Measurements from ENCODE around the gene ZNHIT2. TPM values are rescaled to one million over a fixed set of nuclear protein-coding genes. Genes with fewer than 3 reads are reported as not detected.
A peak's percentile ranks its signal among the peaks of the same experiment; 100 is the strongest.

The ZNHIT2 gene
- total RNA-seq, 2 donors from 2014 or later: 6.3 to 10.0 TPM

DNA sequence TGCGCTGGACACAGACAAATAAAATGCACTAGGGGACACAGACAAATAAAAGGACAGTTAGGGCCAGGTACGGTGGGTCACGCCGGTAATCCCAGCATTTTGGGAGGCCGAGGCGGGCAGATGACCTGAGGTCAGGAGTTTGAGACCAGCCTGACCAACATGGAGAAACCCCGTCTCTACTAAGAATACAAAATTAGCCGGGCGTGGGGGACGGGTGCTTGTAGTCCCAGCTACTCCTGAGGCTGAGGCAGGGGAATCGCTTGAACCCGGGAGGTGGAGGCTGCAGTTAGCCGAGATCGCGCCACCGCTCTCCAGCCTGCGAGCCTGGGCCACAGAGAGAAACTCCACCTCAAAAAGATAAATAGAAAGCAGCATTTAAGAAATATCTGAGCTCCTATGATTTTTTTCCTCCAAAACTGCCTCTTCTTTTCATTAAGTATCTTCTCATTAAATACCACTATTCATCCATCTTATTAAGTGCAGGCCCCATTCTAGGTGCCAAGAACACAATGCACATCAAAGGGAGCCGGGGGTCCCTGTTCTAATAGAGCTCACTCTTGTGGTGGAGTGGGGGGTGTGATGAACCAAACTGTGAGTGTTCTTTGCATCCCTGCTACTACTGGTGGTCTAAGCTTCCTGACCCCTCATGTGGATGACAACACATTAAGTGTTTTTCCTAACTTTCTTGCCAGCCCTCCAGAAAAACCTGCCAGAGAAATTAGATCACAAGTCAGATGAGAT is 766 bp upstream of the ZNHIT2 start:
- ATAC-seq (replicated peaks): no peak
- H3K27me3 Mint-ChIP-seq: no peaks in the 10 kb centered on the region
- peaks cover 27% of the 10 kb centered on the region for H3K4me1 Mint-ChIP-seq
- H3K9me3 Mint-ChIP-seq: no peaks in the 10 kb centered on the region
- H3K36me3 Mint-ChIP-seq (ENCODE audit: low read depth): peaks cover 59% of the 10 kb centered on the region
- peak overlapping the region; percentile 88 for H3K27ac Mint-ChIP-seq
- peak overlapping the region; percentile 80 for H3K4me3 Mint-ChIP-seq

DNA sequence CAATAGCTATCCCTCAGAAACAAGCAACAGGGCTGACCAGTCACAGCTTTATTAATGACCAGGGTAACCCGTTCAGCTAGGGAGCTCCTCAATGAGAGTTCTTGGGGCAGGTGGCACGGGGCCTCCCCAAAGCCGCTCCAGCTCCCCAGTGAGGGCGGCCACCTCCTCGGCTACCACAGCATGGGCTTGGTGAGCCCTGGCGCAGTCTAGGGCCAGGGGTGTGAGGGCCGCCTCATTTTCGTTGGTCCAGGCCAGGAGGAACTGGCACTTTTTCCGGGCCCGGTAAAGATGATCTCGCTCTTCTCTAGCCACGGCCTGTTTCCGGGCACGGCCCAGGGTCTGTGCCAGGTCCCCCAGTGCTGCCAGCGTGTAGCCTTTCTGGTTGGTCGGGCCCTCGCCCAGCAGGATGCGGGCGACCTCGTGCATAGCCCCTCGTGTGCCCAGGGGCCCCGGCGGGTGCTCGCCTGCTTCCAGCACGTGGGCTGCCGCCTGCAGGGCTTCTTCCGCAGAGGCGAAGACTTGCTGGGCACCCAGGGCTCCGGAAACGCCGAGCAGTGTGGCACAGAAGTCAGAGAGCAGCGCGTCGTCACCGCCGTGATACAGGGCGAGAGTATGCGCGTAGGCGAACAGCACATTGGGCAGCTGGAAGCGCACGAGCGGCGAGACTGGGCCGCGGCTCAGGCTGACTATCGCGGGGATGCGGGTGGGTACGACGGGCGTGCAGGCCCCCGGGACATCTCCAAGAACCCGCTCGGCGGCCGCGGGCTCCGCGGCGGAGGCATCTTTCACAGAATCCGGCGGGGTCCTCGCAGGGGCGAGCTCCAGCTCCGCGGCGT is 913 bp downstream of the ZNHIT2 start:
- H3K4me1 Mint-ChIP-seq: peaks cover 23% of the 10 kb centered on the region
- H3K9me3 Mint-ChIP-seq: no peaks in the 10 kb centered on the region
- peaks cover 50% of the 10 kb centered on the region for H3K36me3 Mint-ChIP-seq (ENCODE audit: low read depth)
- peak; percentile 22 for ATAC-seq (replicated peaks)
- peak overlapping the region; percentile 80 for H3K4me3 Mint-ChIP-seq
- H3K27ac Mint-ChIP-seq: peak overlapping the region; percentile 72
- H3K27me3 Mint-ChIP-seq: no peaks in the 10 kb centered on the region

DNA sequence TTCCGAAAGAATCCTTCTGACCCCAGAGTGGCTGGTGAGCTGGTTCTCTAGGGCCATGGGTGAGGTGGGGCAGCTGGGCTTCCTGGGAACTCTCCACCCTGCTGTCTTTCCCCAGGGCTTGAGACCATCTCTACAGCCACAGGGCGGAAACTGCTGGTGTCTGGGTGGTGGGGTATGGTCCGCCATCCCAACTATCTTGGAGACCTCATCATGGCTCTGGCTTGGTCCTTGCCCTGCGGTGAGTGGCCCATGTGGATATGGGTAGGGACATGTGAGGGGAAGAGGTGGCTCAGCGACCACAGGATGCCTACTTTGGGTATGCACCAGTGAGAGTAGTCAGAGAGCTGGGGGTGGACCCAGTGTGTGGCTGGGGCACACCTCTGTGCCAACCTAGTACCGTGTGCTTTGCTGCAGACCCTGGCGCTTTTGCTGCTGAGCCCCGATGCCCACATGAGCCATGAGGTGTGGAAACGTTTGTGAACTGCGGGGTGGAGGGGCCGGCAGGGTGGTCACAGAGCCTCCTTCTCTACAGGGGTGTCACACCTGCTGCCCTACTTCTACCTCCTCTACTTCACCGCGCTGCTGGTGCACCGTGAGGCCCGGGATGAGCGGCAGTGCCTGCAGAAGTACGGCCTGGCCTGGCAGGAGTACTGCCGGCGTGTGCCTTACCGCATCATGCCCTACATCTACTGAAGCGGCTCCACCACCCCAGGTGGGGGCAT is 2.0 kb downstream of the ZNHIT2 start:
- H3K36me3 Mint-ChIP-seq (ENCODE audit: low read depth): peaks cover 39% of the 10 kb centered on the region
- peaks cover 17% of the 10 kb centered on the region for H3K4me1 Mint-ChIP-seq
- H3K4me3 Mint-ChIP-seq: peak overlapping the region; percentile 80
- H3K27me3 Mint-ChIP-seq: no peaks in the 10 kb centered on the region
- no peak for ATAC-seq (replicated peaks)
- H3K9me3 Mint-ChIP-seq: no peaks in the 10 kb centered on the region
- peak overlapping the region; percentile 25 for H3K27ac Mint-ChIP-seq

DNA sequence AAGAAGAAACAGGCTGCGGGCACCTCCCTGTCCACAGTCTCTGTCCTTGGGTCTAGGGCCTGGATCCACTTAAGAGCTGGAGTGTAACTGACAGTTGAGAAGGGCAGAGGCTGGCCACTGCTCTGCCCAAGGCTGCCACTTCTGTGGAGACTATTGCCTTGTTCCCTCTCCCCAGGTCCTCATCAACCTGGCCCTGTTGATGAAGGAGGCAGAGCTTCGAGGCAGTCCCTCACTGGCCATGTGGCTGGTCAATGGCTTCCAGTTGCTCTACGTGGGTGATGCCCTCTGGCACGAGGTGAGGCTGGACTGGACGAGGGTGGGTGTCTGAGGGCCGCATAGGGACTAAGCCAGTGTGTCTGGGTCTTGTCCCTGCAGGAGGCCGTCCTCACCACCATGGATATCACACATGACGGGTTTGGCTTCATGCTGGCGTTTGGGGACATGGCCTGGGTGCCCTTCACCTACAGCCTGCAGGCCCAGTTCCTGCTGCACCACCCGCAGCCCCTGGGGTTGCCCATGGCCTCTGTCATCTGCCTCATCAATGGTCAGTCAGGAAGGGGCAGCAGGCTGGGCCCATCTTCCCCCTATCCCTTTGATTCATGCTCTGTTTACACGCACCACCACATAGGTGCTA is 2.8 kb downstream of the ZNHIT2 start:
- H3K27me3 Mint-ChIP-seq: no peaks in the 10 kb centered on the region
- peaks cover 35% of the 10 kb centered on the region for H3K36me3 Mint-ChIP-seq (ENCODE audit: low read depth)
- no peaks in the 10 kb centered on the region for H3K9me3 Mint-ChIP-seq
- H3K4me3 Mint-ChIP-seq: peak overlapping the region; percentile 95
- H3K27ac Mint-ChIP-seq: peak overlapping the region; percentile 86
- H3K4me1 Mint-ChIP-seq: peaks cover 13% of the 10 kb centered on the region
- no peak for ATAC-seq (replicated peaks)

DNA sequence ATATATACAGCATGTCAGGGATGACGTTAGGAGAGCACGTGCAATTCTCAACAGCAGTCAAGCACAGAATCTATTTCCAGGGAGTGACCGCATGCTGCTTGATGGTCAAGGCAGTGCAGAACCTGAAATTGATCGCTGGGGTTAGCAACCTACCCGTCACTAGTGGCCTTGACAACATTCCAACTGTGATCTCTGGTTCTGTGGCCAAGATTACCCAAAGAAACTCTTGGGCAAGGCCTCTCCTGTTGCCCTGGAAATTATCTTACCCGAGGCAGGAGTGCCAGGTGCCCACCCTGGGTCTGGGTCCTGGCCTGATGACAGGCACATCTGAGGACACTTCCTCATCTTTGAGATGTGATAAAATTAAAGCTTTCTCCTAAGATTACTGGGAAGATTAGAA is 3.7 kb downstream of the ZNHIT2 start:
- H3K36me3 Mint-ChIP-seq (ENCODE audit: low read depth): peaks cover 27% of the 10 kb centered on the region
- H3K4me1 Mint-ChIP-seq: peaks cover 13% of the 10 kb centered on the region
- no peaks in the 10 kb centered on the region for H3K27me3 Mint-ChIP-seq
- H3K27ac Mint-ChIP-seq: peak overlapping the region; percentile 86
- peak overlapping the region; percentile 95 for H3K4me3 Mint-ChIP-seq
- ATAC-seq (replicated peaks): no peak
- H3K9me3 Mint-ChIP-seq: no peaks in the 10 kb centered on the region

DNA sequence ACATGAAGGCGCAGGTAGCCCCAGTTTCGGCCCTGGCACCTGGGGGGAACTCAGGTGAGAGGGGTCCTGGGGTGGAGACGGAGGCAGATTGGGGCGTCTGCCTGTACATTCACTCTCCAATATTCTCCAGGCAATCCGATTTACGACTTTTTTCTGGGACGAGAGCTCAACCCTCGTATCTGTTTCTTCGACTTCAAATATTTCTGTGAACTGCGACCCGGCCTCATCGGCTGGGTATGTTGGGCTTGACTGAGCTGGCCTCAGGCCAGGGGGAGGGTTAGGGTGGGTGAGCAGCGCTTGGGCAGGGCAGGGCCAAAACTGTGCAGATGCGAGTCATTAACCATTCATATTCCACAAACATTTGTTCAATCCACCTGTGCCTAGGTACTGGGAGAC is 4.1 kb downstream of the ZNHIT2 start:
- Mint-ChIP-seq H3K4me1 (peaks cover 10% of the 10 kb centered on the region), H3K27me3 (no peaks in the 10 kb centered on the region), H3K27ac (peak overlapping the region; percentile 86), H3K36me3 (ENCODE audit: low read depth) (peaks cover 22% of the 10 kb centered on the region), H3K4me3 (peak overlapping the region; percentile 95), H3K9me3 (no peaks in the 10 kb centered on the region)
- no peak for ATAC-seq (replicated peaks)

DNA sequence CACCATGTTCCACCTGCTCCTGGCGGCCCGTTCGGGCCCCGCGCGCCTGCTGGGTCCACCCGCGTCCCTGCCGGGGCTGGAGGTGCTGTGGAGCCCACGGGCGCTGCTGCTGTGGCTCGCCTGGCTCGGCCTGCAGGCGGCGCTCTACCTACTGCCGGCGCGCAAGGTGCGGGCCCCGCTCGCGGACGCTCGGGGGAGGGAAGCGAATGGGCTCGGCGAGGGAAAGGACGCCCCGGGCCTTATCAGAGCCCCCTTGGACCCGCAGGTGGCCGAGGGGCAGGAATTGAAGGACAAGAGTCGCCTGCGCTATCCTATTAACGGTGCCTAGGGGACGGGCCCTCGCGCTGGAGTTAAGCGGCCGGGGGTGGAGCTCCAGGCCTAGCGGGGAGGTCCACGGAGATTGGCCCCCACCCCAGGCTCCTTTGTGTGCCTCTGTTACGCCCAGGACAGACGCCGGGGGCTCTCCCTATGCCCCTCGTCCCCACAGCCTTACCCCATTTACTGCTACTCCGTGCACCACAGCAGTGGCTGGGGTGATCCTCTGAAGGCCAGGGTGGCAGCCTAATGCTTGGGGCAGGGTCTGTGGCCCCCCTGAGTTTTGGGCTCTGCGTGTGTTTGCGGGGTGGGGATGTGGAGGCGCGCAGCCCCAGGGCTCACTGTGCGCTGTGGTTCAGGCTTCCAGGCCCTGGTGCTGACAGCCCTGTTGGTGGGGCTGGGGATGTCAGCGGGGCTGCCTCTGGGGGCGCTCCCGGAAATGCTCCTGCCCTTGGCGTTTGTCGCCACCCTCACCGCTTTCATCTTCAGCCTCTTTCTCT is 4.7 kb downstream of the ZNHIT2 start:
- peaks cover 6% of the 10 kb centered on the region for H3K4me1 Mint-ChIP-seq
- ATAC-seq (replicated peaks): peak; percentile 55
- H3K36me3 Mint-ChIP-seq (ENCODE audit: low read depth): peaks cover 16% of the 10 kb centered on the region
- peak overlapping the region; percentile 86 for H3K27ac Mint-ChIP-seq
- no peaks in the 10 kb centered on the region for H3K9me3 Mint-ChIP-seq
- peak overlapping the region; percentile 95 for H3K4me3 Mint-ChIP-seq
- no peaks in the 10 kb centered on the region for H3K27me3 Mint-ChIP-seq

DNA sequence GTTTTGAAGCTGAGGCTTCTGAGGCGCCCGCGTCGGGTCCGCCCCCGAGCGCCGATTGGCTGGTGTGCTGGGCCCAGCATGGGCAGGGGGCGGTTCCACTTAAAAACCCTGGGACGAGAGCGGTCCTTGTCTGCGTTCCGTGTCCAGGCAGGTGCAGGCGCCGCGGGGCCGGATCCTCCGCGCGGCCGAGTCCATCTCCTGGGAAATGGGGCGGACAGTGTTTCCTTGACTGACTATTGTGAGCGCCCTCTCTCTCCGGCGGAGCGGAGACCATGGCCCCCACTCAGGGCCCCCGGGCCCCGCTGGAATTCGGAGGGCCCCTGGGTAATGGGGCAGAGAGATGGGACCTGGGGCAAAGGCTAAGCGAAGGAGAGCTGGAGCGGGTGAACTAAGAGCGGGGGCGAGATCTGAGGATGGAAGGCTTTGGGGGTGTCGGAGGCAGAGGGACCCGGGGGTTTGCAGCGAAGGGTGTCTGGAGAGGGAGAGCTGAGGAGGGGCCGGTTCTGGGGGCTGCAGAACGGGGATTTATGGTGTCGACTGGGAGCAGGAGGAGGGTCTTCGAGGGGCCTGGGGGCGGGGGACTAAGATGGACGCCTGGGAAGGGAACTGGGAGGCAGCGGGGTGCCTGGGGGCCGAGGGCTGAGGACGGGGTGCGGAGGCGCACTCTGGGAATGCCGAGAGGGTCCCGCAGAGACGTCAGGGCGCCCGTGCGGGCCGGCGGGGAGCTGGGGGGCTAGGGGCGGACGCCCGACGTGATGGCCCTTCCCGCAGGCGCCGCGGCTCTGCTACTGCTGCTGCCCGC is 5.6 kb downstream of the ZNHIT2 start, which contains the start of gene TM7SF2:
Gene TM7SF2, plus strand, starts transcription at position 129 of the 802 bp plus-strand sequence. Its CDS starts 144 bp downstream, at position 273.
- Mint-ChIP-seq H3K9me3 (no peaks in the 10 kb centered on the region), H3K27me3 (no peaks in the 10 kb centered on the region), H3K4me3 (peak within 1 kb of the TSS; percentile 95), H3K27ac (peak within 1 kb of the TSS; percentile 94), H3K4me1 (peaks cover 4% of the 10 kb centered on the region), H3K36me3 (ENCODE audit: low read depth) (peaks cover 11% of the 10 kb centered on the region)
- peak; percentile 89 for ATAC-seq (replicated peaks)

DNA sequence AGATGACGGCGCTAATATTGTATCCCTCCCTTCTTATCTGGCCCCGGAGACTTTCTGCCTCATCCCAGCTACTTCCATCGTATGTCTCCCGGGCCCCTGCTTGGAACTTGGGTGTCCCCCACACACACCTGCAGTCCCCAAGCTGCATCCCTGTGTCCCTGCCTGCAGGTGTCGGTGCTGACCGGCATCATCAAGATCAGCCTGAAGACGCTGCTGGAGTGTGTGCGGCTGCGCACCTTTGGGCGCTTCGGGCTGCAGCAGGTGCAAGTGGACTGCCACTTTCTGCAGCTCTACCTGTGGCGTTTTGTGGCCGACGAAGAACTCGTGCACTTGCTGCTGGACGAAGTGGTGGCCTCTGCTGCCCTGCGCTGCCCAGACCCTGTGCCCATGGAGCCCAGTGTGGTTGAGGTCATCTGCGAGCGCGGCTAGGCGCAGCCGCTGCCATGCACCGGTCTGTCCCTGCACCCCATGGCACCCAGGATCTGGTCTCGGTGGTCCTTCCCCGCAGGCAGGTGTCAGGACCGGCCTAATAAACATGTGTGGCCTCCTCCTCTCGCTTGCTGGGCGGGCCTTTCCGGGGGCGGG is 6.2 kb downstream of the ZNHIT2 start:
- Mint-ChIP-seq H3K9me3 (no peaks in the 10 kb centered on the region), H3K36me3 (ENCODE audit: low read depth) (peaks cover 10% of the 10 kb centered on the region), H3K4me1 (peaks cover 5% of the 10 kb centered on the region), H3K27me3 (no peaks in the 10 kb centered on the region), H3K4me3 (peak overlapping the region; percentile 95), H3K27ac (peak overlapping the region; percentile 94)
- no peak for ATAC-seq (replicated peaks)

DNA sequence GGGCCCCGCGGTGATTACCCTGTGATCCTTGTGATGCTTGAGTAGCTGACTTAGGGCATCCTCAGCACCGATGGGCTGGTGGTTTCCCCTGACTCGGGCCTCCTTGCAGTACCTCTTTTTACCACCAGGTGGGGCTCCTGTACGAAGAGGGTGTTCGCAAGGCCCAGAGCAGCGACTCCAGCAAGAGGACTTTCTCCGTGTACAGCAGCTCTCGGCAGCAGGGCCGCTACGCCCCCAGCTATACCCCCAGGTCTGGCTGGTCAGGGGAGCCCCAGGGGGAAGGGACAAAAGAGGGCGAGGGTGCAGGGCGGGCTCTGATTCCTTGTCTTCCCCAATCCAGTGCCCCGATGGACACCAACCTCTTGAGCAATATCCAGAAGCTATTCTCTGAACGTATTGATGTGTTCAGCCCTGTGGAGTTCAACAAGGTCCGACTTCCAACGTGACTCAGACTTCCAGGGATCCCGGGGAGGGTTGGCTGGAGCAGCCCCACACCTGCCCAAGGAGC is 7.1 kb downstream of the ZNHIT2 start:
- peaks cover 18% of the 10 kb centered on the region for H3K36me3 Mint-ChIP-seq (ENCODE audit: low read depth)
- no peaks in the 10 kb centered on the region for H3K27me3 Mint-ChIP-seq
- H3K4me3 Mint-ChIP-seq: peak overlapping the region; percentile 95
- peaks cover 8% of the 10 kb centered on the region for H3K4me1 Mint-ChIP-seq
- no peaks in the 10 kb centered on the region for H3K9me3 Mint-ChIP-seq
- peak overlapping the region; percentile 38 for H3K27ac Mint-ChIP-seq
- ATAC-seq (replicated peaks): peak; percentile 60

DNA sequence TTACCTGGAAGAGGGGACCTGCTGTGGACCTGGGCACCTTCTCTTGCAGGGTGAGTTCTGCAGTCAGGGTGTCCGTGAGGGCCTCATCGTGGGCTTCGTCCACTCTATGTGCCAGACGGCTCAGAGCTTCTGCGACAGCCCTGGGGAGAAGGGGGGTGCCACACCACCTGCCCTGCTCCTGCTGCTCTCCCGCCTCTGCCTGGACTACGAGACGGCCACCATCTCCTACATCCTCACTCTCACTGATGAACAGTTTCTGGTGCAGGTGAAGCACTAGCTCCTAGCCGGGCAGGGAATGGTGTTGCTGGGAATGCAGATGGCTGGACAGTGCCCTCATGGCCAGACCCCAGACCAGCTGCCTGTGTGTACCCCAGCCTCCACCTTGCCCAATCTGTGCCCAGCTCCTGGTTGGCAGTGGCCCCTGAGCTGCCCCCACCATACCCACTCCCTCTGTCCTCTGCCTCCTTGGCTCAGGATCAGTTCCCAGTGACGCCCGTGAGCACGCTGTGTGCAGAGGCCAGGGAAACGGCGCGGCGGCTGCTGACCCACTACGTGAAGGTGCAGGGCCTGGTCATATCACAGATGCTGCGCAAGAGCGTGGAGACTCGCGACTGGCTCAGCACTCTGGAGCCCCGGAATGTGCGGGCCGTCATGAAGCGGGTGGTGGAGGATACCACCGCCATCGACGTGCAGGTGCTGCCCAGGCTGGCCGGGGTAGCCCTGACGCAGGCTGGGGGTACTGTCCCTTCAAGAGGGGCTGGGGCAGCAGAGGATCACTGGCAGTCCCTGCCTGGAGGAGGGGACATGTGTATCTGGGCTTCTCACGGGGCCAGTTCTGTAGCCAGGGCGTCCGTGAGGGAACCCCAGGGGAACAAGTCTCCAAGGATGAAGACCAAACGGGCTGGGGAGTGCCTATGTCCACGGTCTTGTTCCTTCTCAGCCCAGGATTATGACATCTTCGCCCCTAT is 8.0 kb downstream of the ZNHIT2 start:
- Mint-ChIP-seq H3K27me3 (no peaks in the 10 kb centered on the region), H3K4me1 (peaks cover 8% of the 10 kb centered on the region), H3K36me3 (ENCODE audit: low read depth) (peaks cover 27% of the 10 kb centered on the region), H3K27ac (peak overlapping the region; percentile 38), H3K9me3 (no peaks in the 10 kb centered on the region), H3K4me3 (no peak overlapping the region)
- no peak for ATAC-seq (replicated peaks)

All from activated T-helper 17 cell treated with anti-CD3 and anti-CD28 coated beads, Interleukin-2, amount 50 U/mL, for 72 hours (primary cell).